Measurements from ENCODE around the gene VHLL.

- no peak for TF ChIP-seq CTCF (IDR thresholded peaks at IDR 0.05)
- TF ChIP-seq MAX (IDR thresholded peaks at IDR 0.05; ENCODE audit: low read depth), result no peak
- TF ChIP-seq EP300 (IDR thresholded peaks at IDR 0.05; ENCODE audit: borderline replicate concordance in 1 of 2, low read depth in 1 of 2, low read length in 1 of 2), result no peak
- TF ChIP-seq ELF1 (IDR thresholded peaks at IDR 0.05), result no peak
- TF ChIP-seq TAF1 (IDR thresholded peaks at IDR 0.05; ENCODE audit: borderline replicate concordance, low read depth, low read length), result no peak
- TF ChIP-seq EZH2phosphoT487 (IDR thresholded peaks at IDR 0.05; ENCODE audit: borderline replicate concordance, low read depth), result no peak
- TF ChIP-seq POLR2AphosphoS5 (IDR thresholded peaks at IDR 0.05; ENCODE audit: low read depth, low read length), result no peak
Observed at GRCh38 chr1:156285437-156285836, 13.7 kb downstream of the VHLL start.
